ENCODE results near the gene ATP1A3. TPM values are rescaled to one million over a fixed set of nuclear protein-coding genes. Genes with fewer than 3 reads are reported as not detected.
"Not testable (repeated sequence)": the region's sequence is repeated elsewhere in the genome, so short reads cannot be mapped to it uniquely, and the experiment has no call there.

Gene ATP1A3
- total RNA-seq, 1 donor from 2014 or later = 0.18 TPM

DNA sequence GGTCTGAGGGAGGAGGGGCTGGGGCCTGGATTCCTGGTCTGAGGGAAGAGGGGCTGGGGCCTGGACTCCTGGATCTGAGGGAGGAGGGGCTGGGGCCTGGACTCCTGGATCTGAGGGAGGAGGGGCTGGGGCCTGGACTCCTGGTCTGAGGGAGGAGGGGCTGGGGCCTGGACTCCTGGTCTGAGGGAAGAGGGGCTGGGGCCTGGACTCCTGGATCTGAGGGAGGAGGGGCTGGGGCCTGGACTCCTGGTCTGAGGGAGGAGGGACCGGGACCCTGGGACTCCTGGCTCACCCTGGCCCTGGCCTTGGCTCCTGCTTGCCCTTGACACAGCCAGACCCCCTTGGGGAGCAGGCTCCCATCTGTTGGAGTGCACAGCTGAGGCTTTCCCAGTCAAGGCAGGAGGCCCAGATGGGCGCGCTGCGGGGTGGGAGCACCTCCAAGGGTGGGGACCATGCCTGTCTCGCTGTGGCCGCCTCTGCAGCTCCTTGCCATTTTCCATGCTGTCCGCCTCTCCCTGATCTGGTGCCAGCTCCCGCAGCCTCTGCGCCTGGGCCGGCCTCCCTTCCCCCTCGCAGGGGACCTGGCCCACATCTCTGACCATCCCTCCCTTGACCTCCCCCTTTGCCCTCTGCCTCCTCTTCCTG, 2.0 kb downstream of the ATP1A3 start:
- DNase-seq (ENCODE audit: low spot score); ATAC-seq: not testable (repeated sequence)
- intact Hi-C loops (cut with DNase I) = loop anchor here (5.0 kb wide), 1 partner anchor 1735 kb away; no protein-coding TSS in a partner anchor

DNA sequence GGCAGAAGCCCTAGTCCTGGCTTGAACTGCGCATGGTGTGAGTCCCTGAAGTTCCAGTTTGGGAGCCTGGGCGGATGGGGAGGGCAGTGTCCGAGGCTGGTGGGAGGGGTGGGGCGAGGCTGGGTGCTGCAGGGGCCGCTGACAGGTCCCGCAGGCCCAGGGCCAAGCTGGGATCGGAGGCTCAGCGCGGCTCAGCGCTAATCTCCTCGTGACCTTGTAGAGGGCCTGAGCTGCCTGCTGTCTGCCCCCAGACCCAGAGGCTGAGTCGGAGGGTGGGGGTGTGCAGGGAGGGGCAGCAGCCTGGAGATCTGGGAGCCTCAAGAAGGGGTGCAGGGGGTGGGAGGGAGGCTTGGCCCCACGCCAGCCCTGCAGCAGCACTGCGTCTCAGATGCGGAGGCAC, 3.0 kb downstream of the ATP1A3 start:
- no peak for ATAC-seq
- intact Hi-C loops (cut with DNase I) = loop anchor here (5.0 kb wide), 1 partner anchor 1736 kb away; no protein-coding TSS in a partner anchor
- no peak for DNase-seq (ENCODE audit: low spot score)

DNA sequence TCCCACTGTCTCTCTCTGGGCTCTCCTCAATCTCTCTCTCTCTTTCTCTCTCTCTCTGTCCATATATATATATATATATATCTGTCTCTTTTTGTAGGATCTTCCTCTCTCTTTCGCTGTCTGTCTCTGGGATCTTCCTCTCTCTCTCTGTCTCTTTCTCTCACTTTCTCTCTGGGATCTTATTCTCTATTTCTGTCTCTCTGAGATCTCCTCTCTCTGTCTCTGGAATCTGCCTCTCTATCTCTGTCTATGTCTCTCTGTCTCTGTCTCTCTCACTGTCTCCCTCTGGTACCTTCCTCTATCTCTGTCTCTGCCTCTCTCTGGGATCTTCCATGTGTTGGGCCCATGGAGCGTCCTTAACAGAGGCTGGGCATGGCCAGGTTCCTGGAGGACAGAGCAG, 3.4 kb downstream of the ATP1A3 start:
- intact Hi-C loops (cut with DNase I) = loop anchor here (5.0 kb wide), 1 partner anchor 1737 kb away; no protein-coding TSS in a partner anchor
- DNase-seq (ENCODE audit: low spot score) (no peak), ATAC-seq (no peak)

DNA sequence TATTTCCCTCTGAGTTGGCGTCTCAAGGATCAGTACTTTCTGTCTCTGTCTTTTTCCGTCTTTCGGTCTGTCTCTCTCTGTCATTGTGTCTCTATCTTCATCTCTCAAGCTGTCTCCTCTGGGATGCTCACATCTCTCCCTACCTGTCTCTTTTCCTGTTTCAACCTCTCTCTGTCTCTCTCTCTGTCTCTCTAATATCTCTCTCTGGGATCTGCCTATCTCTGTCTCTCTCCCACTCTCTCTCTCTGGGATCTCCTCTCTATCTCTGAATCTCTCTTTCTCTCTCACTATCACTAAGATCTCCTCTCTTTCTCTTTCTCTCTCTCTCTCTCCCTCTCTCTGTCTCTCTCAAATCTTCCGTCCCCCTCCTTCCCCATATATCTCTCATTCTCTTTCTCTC, 4.0 kb downstream of the ATP1A3 start:
- no peak for ATAC-seq
- DNase-seq (ENCODE audit: low spot score) = no peak
- intact Hi-C loops (cut with DNase I) = loop anchor here (5.0 kb wide), 1 partner anchor 1737 kb away; no protein-coding TSS in a partner anchor

- intact Hi-C loops (cut with DNase I) = no loop called here
- DNase-seq (ENCODE audit: low spot score) = no peak
- ATAC-seq = no peak
Observed at GRCh38 chr19:41988947-41989346, 5.1 kb downstream of the ATP1A3 start.

DNA sequence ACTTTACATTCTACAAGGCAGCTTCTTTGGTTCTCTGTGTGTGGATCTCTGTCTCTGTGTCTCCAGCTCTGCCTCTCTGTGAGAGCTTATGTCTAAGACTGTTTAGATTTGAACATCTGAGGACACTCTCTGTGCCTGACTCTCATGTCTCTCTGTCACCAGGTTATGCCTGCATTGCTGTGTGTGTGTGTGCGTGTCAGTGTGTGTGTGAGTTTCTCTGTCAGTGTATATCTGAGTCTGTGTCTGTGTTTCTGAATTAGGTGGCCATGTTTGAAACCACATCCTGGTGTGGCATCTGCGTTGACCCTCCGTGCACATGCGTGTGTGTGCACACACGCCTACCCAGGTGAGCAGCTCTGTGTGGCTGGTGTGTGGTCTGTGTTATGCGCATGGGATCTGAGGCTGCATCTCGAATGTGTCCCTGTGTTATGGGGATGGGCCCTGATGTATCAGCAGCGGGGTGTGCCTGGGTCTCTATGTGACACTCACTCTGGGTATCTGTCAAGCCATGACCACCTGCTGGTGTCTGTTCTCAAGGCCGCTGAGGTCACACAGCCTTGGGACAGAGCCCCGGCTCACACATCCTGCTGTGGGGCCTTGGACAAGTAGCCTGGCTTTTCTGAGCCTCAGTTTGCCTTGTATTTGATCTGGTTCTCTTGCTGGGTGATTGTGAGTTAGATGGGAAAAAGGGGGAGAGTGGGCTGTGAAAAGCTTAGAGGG, 6.7 kb downstream of the ATP1A3 start:
- intact Hi-C loops (cut with DNase I) = no loop called here
- DNase-seq (ENCODE audit: low spot score) (no peak), ATAC-seq (no peak)

DNA sequence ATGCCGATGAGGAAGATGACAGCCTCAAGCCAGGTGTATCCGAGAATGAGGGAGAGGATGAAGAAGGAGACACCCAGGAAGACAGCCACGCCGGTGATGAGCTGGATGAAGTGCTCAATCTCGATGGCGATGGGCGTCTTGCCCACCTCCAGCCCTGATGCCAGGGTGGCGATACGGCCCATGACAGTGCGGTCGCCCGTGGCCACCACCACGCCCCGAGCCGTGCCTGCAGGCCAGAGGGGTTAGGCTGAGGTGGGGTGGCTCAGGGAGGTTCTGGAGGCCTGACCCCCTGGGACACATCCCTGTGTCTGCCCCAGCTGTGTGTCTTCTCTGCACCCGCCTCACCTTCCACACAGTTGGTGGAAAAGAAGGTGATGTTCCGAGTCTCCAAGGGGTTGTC, 9.1 kb downstream of the ATP1A3 start:
- ATAC-seq (no peak), DNase-seq (ENCODE audit: low spot score) (no peak)
- intact Hi-C loops (cut with DNase I) = no loop called here

DNA sequence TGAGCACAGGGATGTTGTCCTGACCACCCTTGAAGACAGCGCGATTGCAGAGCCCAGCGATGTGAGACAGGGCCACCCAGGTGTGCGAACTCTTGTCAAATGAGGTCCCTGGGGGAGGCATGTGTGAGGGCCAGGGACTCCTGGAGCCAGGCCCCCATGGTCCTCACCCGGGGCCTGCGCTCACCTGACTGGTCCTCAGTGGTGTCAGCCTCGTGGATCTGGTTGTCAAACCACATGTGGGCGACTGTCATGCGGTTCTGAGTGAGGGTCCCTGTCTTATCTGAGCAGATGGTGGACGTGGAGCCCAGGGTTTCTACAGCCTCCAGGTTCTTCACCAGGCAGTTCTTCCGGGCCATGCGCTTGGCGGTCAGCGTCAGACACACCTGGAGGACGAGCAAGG, 12.3 kb downstream of the ATP1A3 start:
- intact Hi-C loops (cut with DNase I) = no loop called here
- ATAC-seq (no peak), DNase-seq (ENCODE audit: low spot score) (no peak)

DNA sequence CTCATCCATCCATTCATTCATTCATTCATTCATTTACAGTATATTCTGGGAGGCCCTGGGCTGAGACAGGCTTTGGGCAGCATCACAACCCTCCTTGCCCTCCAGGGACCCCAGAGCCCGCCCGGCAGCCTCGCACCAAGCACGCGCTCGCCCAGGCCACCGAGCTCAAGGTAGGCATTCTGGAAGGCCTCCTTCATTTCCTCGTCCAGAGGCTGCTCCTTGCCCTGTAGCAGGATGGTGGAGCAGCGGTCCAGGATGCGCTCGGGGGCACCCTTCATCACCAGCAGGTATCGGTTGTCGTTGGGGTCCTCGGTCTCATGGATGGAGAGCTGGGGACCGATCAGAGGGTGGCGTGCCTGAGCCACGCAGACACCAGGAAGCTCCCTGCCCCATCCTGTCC, 15.6 kb downstream of the ATP1A3 start:
- ATAC-seq (no peak), DNase-seq (ENCODE audit: low spot score) (no peak)
- intact Hi-C loops (cut with DNase I) = no loop called here

DNA sequence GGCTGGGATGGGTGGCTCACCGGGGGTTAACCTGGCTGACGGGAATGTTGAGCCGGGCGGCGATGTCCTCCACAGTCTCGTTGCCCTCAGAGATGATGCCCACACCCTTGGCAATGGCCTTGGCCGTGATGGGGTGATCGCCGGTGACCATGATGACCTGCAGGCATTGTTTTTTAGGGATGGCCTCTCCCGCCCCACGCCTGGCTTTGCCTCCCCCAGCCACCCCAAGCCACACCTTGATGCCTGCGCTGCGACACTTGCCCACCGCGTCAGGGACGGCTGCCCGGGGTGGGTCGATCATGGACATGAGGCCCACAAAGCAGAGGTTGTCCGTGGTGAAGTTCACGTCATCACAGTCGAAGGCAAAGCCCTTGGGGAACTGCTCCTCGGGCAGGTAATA, 16.1 kb downstream of the ATP1A3 start:
- intact Hi-C loops (cut with DNase I) = no loop called here
- DNase-seq (ENCODE audit: low spot score) (no peak), ATAC-seq (no peak)

- intact Hi-C loops (cut with DNase I) = no loop called here
- DNase-seq (ENCODE audit: low spot score) = no peak
- ATAC-seq = no peak
Observed at GRCh38 chr19:41974652-41975051, 19.4 kb downstream of the ATP1A3 start.

DNA sequence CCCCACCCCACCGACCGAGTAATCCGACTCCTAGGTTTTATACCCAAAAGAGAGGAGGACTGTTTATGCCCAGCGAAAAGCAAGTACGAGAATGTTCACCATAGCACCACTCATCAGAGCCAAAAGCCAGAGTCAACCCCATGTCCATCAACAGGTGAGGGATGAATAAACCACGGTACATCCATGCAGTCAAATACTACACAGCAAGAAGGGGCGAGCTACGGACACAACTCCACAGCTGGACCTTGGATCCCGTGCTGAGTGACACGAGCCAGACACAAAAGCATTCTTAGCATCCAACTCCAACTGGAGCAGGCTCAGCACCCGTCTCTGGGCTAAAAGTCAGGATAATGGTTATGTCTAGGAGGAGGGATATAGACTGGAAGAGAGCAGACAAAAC, 22.7 kb downstream of the ATP1A3 start:
- ATAC-seq (no peak), DNase-seq (ENCODE audit: low spot score) (no peak)
- intact Hi-C loops (cut with DNase I) = no loop called here

GRCh38 chr19:41969772-41970458, 24.1 kb downstream of the ATP1A3 start:
- ATAC-seq (no peak), DNase-seq (ENCODE audit: low spot score) (no peak)
- intact Hi-C loops (cut with DNase I) = no loop called here

DNA sequence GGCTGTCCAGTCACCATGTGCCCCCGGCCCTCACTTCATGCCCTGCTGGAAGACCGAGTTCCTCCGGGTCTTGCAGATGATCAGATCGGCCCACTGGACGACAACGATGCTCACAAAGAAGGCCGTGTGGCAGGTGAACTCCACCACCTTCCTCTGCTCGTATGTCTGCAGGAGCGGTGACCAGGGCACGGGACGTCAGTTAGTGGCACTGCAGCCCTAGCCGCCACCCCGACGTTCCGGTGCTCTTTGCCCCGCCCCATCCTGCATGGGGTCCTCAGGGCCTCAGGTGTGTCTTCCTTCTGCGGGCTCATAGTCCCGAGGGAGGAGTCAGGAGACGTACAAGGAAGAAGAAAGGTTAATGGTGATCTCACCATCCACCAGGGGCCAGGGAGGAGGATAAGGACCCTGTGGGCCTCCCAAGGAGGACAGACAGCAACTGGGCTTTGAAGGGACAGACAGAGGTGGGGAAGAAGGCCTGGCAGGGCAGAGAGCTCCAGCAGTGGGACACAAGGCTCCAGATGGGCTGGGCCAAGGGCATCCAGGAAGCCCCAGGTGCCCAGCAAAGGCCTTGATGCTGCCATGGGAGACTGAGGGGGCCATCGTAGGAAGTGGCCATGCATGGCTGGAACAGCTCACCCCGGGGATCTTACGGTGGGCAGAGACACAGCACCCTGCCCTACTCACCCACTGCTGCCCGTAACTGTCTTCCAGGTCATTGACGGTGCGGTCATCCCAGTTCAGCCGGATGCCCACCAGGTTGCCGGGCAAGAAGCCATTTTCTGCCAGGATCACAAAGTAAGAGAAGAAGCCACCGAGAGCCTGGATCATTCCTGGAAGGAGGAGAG, 25.1 kb downstream of the ATP1A3 start:
- ATAC-seq = no peak
- DNase-seq (ENCODE audit: low spot score) = no peak
- intact Hi-C loops (cut with DNase I) = no loop called here

DNA sequence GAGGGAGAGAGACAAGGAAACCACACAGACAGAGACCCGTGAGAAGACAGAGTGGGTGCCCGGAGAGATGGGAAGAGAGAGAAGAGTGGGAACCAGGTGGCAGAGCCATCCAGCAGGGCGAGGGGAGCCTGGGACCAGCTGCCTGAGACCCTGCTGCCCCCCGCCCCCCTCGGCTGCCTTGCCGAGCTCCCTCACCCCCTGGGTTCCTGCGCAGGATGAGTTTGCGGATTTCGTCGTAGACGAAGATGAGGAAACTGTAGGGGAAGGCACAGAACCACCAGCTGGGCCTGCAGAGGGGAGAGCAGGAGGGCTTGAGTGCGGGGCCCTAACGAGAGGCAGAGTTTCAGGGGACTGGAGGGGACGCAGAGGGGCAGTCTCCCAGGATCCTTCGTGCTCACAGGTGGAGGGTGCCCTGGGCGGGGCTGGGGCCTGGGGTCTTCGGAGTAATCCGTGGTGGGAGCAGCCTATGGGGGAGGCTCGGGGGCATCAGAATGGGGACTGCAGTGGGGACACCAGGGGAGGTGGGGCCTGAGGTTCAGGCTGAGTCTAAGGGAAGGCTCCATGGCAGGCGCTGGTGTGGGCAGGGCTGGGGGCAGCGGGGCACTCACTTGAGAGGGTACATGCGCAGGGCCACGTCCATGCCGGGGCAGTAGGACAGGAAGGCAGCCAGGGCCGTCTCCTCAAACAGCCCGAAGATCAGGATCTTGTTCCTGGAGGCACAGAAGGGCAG, 26.8 kb downstream of the ATP1A3 start:
- DNase-seq (ENCODE audit: low spot score) = no peak
- no peak for ATAC-seq
- intact Hi-C loops (cut with DNase I) = no loop called here

GRCh38 chr19:41965106-41965505, 28.9 kb downstream of the ATP1A3 start:
- intact Hi-C loops (cut with DNase I) = no loop called here
- DNase-seq (ENCODE audit: low spot score) (no peak), ATAC-seq (no peak)

- ATAC-seq (no peak), DNase-seq (ENCODE audit: low spot score) (no peak)
- intact Hi-C loops (cut with DNase I) = loop anchor here (5.0 kb wide), 1 partner anchor 399 kb away; no protein-coding TSS in a partner anchor
Observed at GRCh38 chr19:41960973-41961372, 33.1 kb downstream of the ATP1A3 start.

Measured in sciatic nerve (tissue), 2 donors.